LHCN-M2 (cell line): ENCODE data around the gene HYKK. TPM values are rescaled to one million over a fixed set of nuclear protein-coding genes. Genes with fewer than 3 reads are reported as not detected.

ENCODE experiments used
- total RNA-seq: library from RNA; depleted of rRNA; stranded (reverse); fragments of >200 nt; gene quantifications from 2 replicates; pipeline ENCODE4 v1.2.3, GENCODE V29; 2014; rRNA removed

Gene HYKK
- total RNA-seq, 1 experiment from 2014 or later, result 2.2 TPM

Other genes with a start within 250 kb of the HYKK start
- not detected in 2 replicates for gene DNAJA4, start 243.0 kb upstream of the HYKK start, total RNA-seq
- 61.4 and 71.0 TPM in 2 replicates for gene SKIC8, start 208.0 kb upstream of the HYKK start, total RNA-seq
- gene CRABP1, start 167.2 kb upstream of the HYKK start, total RNA-seq, result not detected in 2 replicates
- 11.7 and 16.4 TPM in 2 replicates for gene IREB2, start 69.4 kb upstream of the HYKK start, total RNA-seq
- gene PSMA4, start 32.9 kb downstream of the HYKK start, total RNA-seq, result 237 and 266 TPM in 2 replicates
- gene CHRNA5, start 57.9 kb downstream of the HYKK start, total RNA-seq, result 5.5 and 9.6 TPM in 2 replicates
- gene CHRNA3, start 113.4 kb downstream of the HYKK start, total RNA-seq, result not detected in 2 replicates
- gene CHRNB4, start 133.6 kb downstream of the HYKK start, total RNA-seq, result not detected in 2 replicates